H1 (cell line): ENCODE measurements around the gene TRIM23. TPM values are rescaled to one million over a fixed set of nuclear protein-coding genes. Genes with fewer than 3 reads are reported as not detected.

Experiments
- CTCF ChIA-PET: fragments of 300-600 bp; sonication (Branson Sonifier 250); formaldehyde crosslinking; loops from one replicate; lab custom pipeline; 2021; ENCODE audit not compliant: partially characterized antibody; lab: Charles Lee
- POLR2A ChIA-PET: fragments of 300-600 bp; sonication (Branson Sonifier 250); formaldehyde crosslinking; loops from one replicate; lab custom pipeline; 2021; ENCODE audit warnings: inconsistent platforms; ENCODE audit not compliant: partially characterized antibody; lab: Charles Lee
- DNase-seq, 2 experiments: peaks; one replicate each; pipeline versions ENCODE4 v3.0.0 to v3.0.0-alpha.2; 2010 to 2022; ENCODE audit warnings: low spot score in 2 of 2, low read depth in 1 of 2, mixed read lengths in 1 of 2
- FAIRE-seq: peaks from 2 replicates; lab custom pipeline; 2011; peaks lifted over from hg19 to GRCh38; lab: Jason Lieb, UNC
- H2AFZ ChIP-seq: 2 replicates; pipeline ENCODE4 v1.8.1; 2012; ENCODE audit warnings: low read length, inconsistent platforms
- H2AK5ac ChIP-seq: 2 replicates; pipeline ENCODE4 v1.6.1; 2013; ENCODE audit warnings: low read depth, low read length
- H2BK120ac ChIP-seq: replicated peaks from 2 replicates; pipeline ENCODE3; 2013; ENCODE audit warnings: low read depth, low read length, inconsistent platforms
- H2BK12ac ChIP-seq: 2 replicates; pipeline ENCODE4 v1.6.1; 2013; ENCODE audit warnings: low read depth, low read length
- H2BK15ac ChIP-seq: 2 replicates; pipeline ENCODE4 v1.6.1; 2013; ENCODE audit warnings: low read length
- H2BK20ac ChIP-seq: 2 replicates; pipeline ENCODE4 v1.6.1; 2013; ENCODE audit warnings: low read length
- H2BK5ac ChIP-seq: 2 replicates; pipeline ENCODE4 v1.6.1; 2013; ENCODE audit warnings: low read depth, low read length
- H3K14ac ChIP-seq: 2 replicates; pipeline ENCODE4 v1.6.1; 2013; ENCODE audit warnings: inconsistent platforms; ENCODE audit not compliant: insufficient read length
- H3K18ac ChIP-seq: 2 replicates; pipeline ENCODE4 v1.6.1; 2013; ENCODE audit warnings: low read length; ENCODE audit errors: extremely low read depth
- H3K23ac ChIP-seq: 2 replicates; pipeline ENCODE4 v1.6.1; 2013; ENCODE audit warnings: inconsistent platforms; ENCODE audit not compliant: insufficient read length
- H3K23me2 ChIP-seq: 2 replicates; pipeline ENCODE4 v1.6.1; 2013; ENCODE audit warnings: low read depth, low read length
- H3K27ac ChIP-seq: 2 replicates; pipeline ENCODE4 v1.6.1; 2011; ENCODE audit warnings: low read depth, low read length, inconsistent platforms
- H3K27me3 ChIP-seq, 4 experiments: replicated peaks in 1 of 4; 1 replicate in 1 of 4; 2 replicates in 3 of 4; pipeline versions ENCODE4 v1.6.1 to v1.8.1; 2011 to 2013; ENCODE audit warnings: low read length in 3 of 4, mild to moderate bottlenecking in 3 of 4, inconsistent platforms in 2 of 4, mixed read lengths in 2 of 4, moderate library complexity in 1 of 4; ENCODE audit not compliant: control insufficient read depth in 3 of 4, insufficient read depth in 3 of 4; ENCODE audit errors: extremely low read depth in 1 of 4
- H3K36me3 ChIP-seq, 4 experiments: 2 replicates each; pipeline versions ENCODE4 v1.6.1 to v1.8.1; 2011 to 2013; ENCODE audit warnings: mild to moderate bottlenecking in 4 of 4, low read length in 3 of 4, moderate library complexity in 2 of 4, control low read depth in 1 of 4, inconsistent platforms in 1 of 4; ENCODE audit not compliant: insufficient read depth in 4 of 4, control insufficient read depth in 2 of 4
- H3K4ac ChIP-seq: replicated peaks from 2 replicates; pipeline ENCODE3; 2013; ENCODE audit warnings: low read length, low read depth, mixed read lengths, inconsistent platforms; ENCODE audit not compliant: insufficient read length
- H3K4me1 ChIP-seq, 4 experiments: replicated peaks in 1 of 4; 1 replicate in 1 of 4; 2 replicates in 3 of 4; pipeline versions ENCODE4 v1.6.1 to v1.8.1; 2011 to 2013; ENCODE audit warnings: low read length in 3 of 4, inconsistent platforms in 2 of 4, mixed read lengths in 1 of 4; ENCODE audit not compliant: insufficient read depth in 4 of 4, control insufficient read depth in 3 of 4
- H3K4me2 ChIP-seq, 2 experiments: 2 replicates each; pipeline versions ENCODE4 v1.6.1 to v1.8.1; 2011 to 2013; ENCODE audit warnings: low read depth in 2 of 2, low read length in 2 of 2, control low read depth in 1 of 2, inconsistent platforms in 1 of 2, mild to moderate bottlenecking in 1 of 2; ENCODE audit not compliant: insufficient read depth in 1 of 2
- H3K4me3 ChIP-seq, 4 experiments: fragments of 200-600, 300-600 bp in 1 of 4; sonication (generic), shearing (Covaris generic), sonication (Bioruptor Twin) in 1 of 4; 2 replicates each; pipeline versions ENCODE4 v1.5.1 to v1.8.1; 2011 to 2016; ENCODE audit warnings: low read length in 4 of 4, low read depth in 3 of 4, control low read depth in 2 of 4, inconsistent platforms in 2 of 4, mild to moderate bottlenecking in 2 of 4, mixed read lengths in 1 of 4, moderate library complexity in 1 of 4; ENCODE audit not compliant: insufficient read depth in 2 of 4; ENCODE audit errors: extremely low read depth in 1 of 4
- H3K56ac ChIP-seq: replicated peaks from 2 replicates; pipeline ENCODE3; 2013; ENCODE audit warnings: low read depth, mild to moderate bottlenecking, mixed read lengths, low read length, inconsistent platforms; ENCODE audit not compliant: insufficient read length
- H3K79me1 ChIP-seq: 2 replicates; pipeline ENCODE4 v1.6.1; 2013; ENCODE audit warnings: low read depth, low read length, control low read depth
- H3K79me2 ChIP-seq, 2 experiments: 2 replicates each; pipeline versions ENCODE4 v1.6.1 to v1.8.1; 2012 to 2013; ENCODE audit warnings: low read length in 2 of 2, mild to moderate bottlenecking in 2 of 2, inconsistent platforms in 1 of 2; ENCODE audit not compliant: insufficient read depth in 2 of 2, control insufficient read depth in 1 of 2
- H3K9ac ChIP-seq, 4 experiments: replicated peaks in 1 of 4; 1 replicate in 1 of 4; 2 replicates in 3 of 4; pipeline versions ENCODE4 v1.6.1 to v1.8.1; 2011 to 2013; ENCODE audit warnings: low read depth in 3 of 4, low read length in 3 of 4, control low read depth in 2 of 4, mild to moderate bottlenecking in 2 of 4, moderate library complexity in 2 of 4, inconsistent platforms in 1 of 4; ENCODE audit errors: extremely low read depth in 1 of 4
- H3K9me3 ChIP-seq, 2 experiments: 2 replicates each; pipeline versions ENCODE4 v1.6.1 to v1.8.1; 2012 to 2013; ENCODE audit warnings: mild to moderate bottlenecking in 2 of 2, moderate library complexity in 2 of 2, control low read depth in 1 of 2, inconsistent platforms in 1 of 2, low read depth in 1 of 2, low read length in 1 of 2, mixed read lengths in 1 of 2; ENCODE audit not compliant: insufficient read depth in 2 of 2
- H4K20me1 ChIP-seq, 2 experiments: replicated peaks in 1 of 2; 2 replicates each; pipeline versions ENCODE3 to v1.8.1; 2011 to 2013; ENCODE audit warnings: inconsistent platforms in 2 of 2, low read length in 2 of 2, mild to moderate bottlenecking in 1 of 2; ENCODE audit not compliant: insufficient read depth in 2 of 2, control insufficient read depth in 1 of 2
- H4K5ac ChIP-seq: 2 replicates; pipeline ENCODE4 v1.6.1; 2013; ENCODE audit warnings: low read length, low read depth, mixed read lengths, inconsistent platforms; ENCODE audit not compliant: insufficient read length
- H4K8ac ChIP-seq: 2 replicates; pipeline ENCODE4 v1.8.0; 2013; ENCODE audit warnings: mild to moderate bottlenecking, moderate library complexity, low read length, inconsistent platforms; ENCODE audit not compliant: insufficient read depth; ENCODE audit errors: extremely low read depth
- H4K91ac ChIP-seq: replicated peaks from 2 replicates; pipeline ENCODE3; 2013; ENCODE audit warnings: low read length, mixed read lengths, inconsistent platforms; ENCODE audit not compliant: insufficient read length
- BACH1 ChIP-seq: IDR thresholded peaks from 2 replicates; pipeline ENCODE4 v1.6.1; 2012; ENCODE audit warnings: low read length, improper control_type of control experiment
- CBX8 ChIP-seq: fragments of 300-800, 300-1000 bp; sonication (generic); IDR thresholded peaks from 2 replicates; pipeline ENCODE4 v1.7.1; 2016; ENCODE audit warnings: low read depth, low read length, borderline replicate concordance
- CREB1 ChIP-seq: IDR thresholded peaks from 2 replicates; pipeline ENCODE4 v1.6.1; 2012; ENCODE audit warnings: inconsistent platforms
- EGR1 ChIP-seq: IDR thresholded peaks from 2 replicates; pipeline ENCODE4 v1.6.1; 2011; ENCODE audit warnings: low read depth, low read length, borderline replicate concordance
- EP300 ChIP-seq, 2 experiments: IDR thresholded peaks; 1 replicate in 1 of 2; 2 replicates in 1 of 2; pipeline ENCODE4 v1.6.1; 2011 to 2012; ENCODE audit warnings: low read depth in 2 of 2, low read length in 2 of 2, mild to moderate bottlenecking in 2 of 2, borderline replicate concordance in 1 of 2, inconsistent platforms in 1 of 2, moderate library complexity in 1 of 2
- MAX ChIP-seq: IDR thresholded peaks from 2 replicates; pipeline ENCODE4 v1.6.1; 2012; ENCODE audit warnings: inconsistent platforms
- SIN3A ChIP-seq, 2 experiments: IDR thresholded peaks in 1 of 2; conservative IDR thresholded peaks in 1 of 2; 2 replicates each; pipeline ENCODE4 v1.6.1; 2011 to 2012; ENCODE audit warnings: low read length in 2 of 2, improper control_type of control experiment in 1 of 2, low read depth in 1 of 2, mild to moderate bottlenecking in 1 of 2
- SIRT6 ChIP-seq: IDR thresholded peaks from one replicate; pipeline ENCODE4 v1.7.1; 2012; ENCODE audit warnings: low read length, inconsistent platforms
- SIX5 ChIP-seq: IDR thresholded peaks from 2 replicates; pipeline ENCODE4 v1.6.1; 2011; ENCODE audit warnings: mild to moderate bottlenecking, low read depth, low read length
- SP1 ChIP-seq: IDR thresholded peaks from 2 replicates; pipeline ENCODE4 v1.6.1; 2011; ENCODE audit warnings: low read depth, low read length
- TCF12 ChIP-seq: IDR thresholded peaks from 2 replicates; pipeline ENCODE4 v1.6.1; 2011; ENCODE audit warnings: low read depth, mild to moderate bottlenecking, low read length
- TEAD4 ChIP-seq: IDR thresholded peaks from 2 replicates; pipeline ENCODE4 v1.6.1; 2012; ENCODE audit warnings: low read depth, low read length, inconsistent platforms, mixed read lengths
- WGBS, 2 experiments: shearing (Covaris generic) in 1 of 2; methylation state at CpG; one replicate each; pipeline versions ENCODE4 v1.1.6 to v1.1.7; 2013 to 2015; ENCODE audit warnings: low lambda C conversion rate in 2 of 2, mixed read lengths in 2 of 2, inconsistent platforms in 1 of 2, low coverage in 1 of 2, missing lambda C conversion rate in 1 of 2; ENCODE audit not compliant: insufficient replicate concordance in 2 of 2, insufficient coverage in 1 of 2, insufficient read length in 1 of 2; ENCODE audit errors: extremely low coverage in 1 of 2, missing lambda C conversion rate in 1 of 2; 5-methylcytosine and 5-hydroxymethylcytosine counted together
- polyA plus RNA-seq, 7 experiments: library from polyadenylated mRNA; depleted of rRNA in 3 of 7; stranded (reverse) in 5 of 7; unstranded in 2 of 7; fragments of >200 nt in 5 of 7; fragments of 200-250 nt in 2 of 7; gene quantifications; 1 replicate in 5 of 7; 2 replicates in 1 of 7; 4 replicates in 1 of 7; pipeline versions ENCODE4 v1.2.1 to v1.2.3, GENCODE V29; 2011 to 2013; ENCODE audit warnings: missing spikeins in 2 of 7, mixed read lengths in 2 of 7
- total RNA-seq: library from RNA; stranded (reverse); fragmentation: NEBNext Ultra II Directional; extraction: Animal tissue kit (Norgen Biotek cat#: 25700); gene quantifications from 2 replicates; pipeline ENCODE4 v1.2.1, GENCODE V29; 2021

Gene TRIM23
- total and polyA plus RNA-seq, 2 of the 8 experiments (the other 6 are each of a cell fraction or from before 2014, with no cell fraction given): 2.5 to 11.7 TPM

- Histone ChIP-seq H3K4me3 (no peak overlapping the region), H3K27me3 (no peaks in the 10 kb centered on the region), H3K79me1 (no peaks in the 10 kb centered on the region), H2AFZ (no peak overlapping the region), H2BK5ac (no peak overlapping the region), H4K20me1 (no peaks in the 10 kb centered on the region), H4K91ac (no peak overlapping the region), H3K9ac (no peak overlapping the region), H3K36me3 (peaks cover 4 to 36% (median 7%) of the 10 kb centered on the region in 4 experiments; a peak in 5 of 8 replicates), H2AK5ac (no peak overlapping the region), H3K4me1 (no peaks in the 10 kb centered on the region; a peak in 1 of 7 replicates), H4K8ac (no peak overlapping the region), H3K4ac (no peak overlapping the region), H3K18ac (no peak overlapping the region), H2BK12ac (no peak overlapping the region), H3K56ac (no peak overlapping the region), H3K14ac (no peak overlapping the region)
- ChIA-PET POLR2A (no interaction called here), CTCF (interaction anchor here (0.5 to 2.2 kb wide), 3 partner anchors 22 to 603 kb away, joined by 3 to 5 read pairs (median 4); no protein-coding TSS in a partner anchor)
- DNase-seq (no peak), FAIRE-seq (no peak)
- 94% methylated on average over 3 of the region's 3 CpGs; no CpG with 5 or more reads in 1 of the 2 experiments for WGBS, 2 experiments
- no peak for TF ChIP-seq CBX8
- no peak for TF ChIP-seq TEAD4
- no peak for TF ChIP-seq SIX5
- no peak for TF ChIP-seq EP300 (IDR thresholded peaks at IDR 0.05; ENCODE audit: borderline replicate concordance in 1 of 2, low read depth in 2 of 2, low read length in 2 of 2)
- no peak for TF ChIP-seq TCF12
- no peak for TF ChIP-seq EGR1
- TF ChIP-seq SIRT6: no peak
- no peak for TF ChIP-seq MAX
- no peak for TF ChIP-seq SP1
- TF ChIP-seq BACH1: no peak
- TF ChIP-seq SIN3A (conservative IDR thresholded peaks at IDR 0.05 in 1 of 2, IDR thresholded peaks at IDR 0.05 in 1 of 2; ENCODE audit: low read depth in 1 of 2, low read length in 2 of 2): no peak
- TF ChIP-seq CREB1: no peak
- TF ChIP-seq, all 59 proteins: peak for 0
- Histone ChIP-seq H2BK20ac (no peak overlapping the region), H4K5ac (no peak overlapping the region), H2BK120ac (no peak overlapping the region), H3K23me2 (no peaks in the 10 kb centered on the region), H3K9me3 (no peaks in the 10 kb centered on the region), H2BK15ac (no peak overlapping the region), H3K27ac (no peak overlapping the region), H3K4me2 (no peak overlapping the region), H3K79me2 (peaks cover 0 to 18% of the 10 kb centered on the region in 2 experiments; a peak in 2 of 4 replicates), H3K23ac (no peak overlapping the region)
Observed at GRCh38 chr5:65556718-65557117, 67.4 kb downstream of the TRIM23 start.
